Measurements from ENCODE around the gene MAPKBP1. TPM values are rescaled to one million over a fixed set of nuclear protein-coding genes. Genes with fewer than 3 reads are reported as not detected.

Gene MAPKBP1
- total and polyA plus RNA-seq, 7 experiments from 2014 or later, result 3.0 to 44.7 (median 37.2) TPM

GRCh38 chr15:41849861-41850260 lies 75.6 kb downstream of the MAPKBP1 start:
- H3K27ac Mint-ChIP-seq, result peak overlapping the region in 2 of 9 donors; percentile 32 to 71
- no peaks in the 10 kb centered on the region for H3K27me3 ChIP-seq (ENCODE audit: control insufficient read depth in 2 of 2, insufficient read depth in 2 of 2, low read length in 2 of 2)
- DNase-seq (no peak), ATAC-seq (no peak)
- peaks cover 0 to 38% (median 0%) of the 10 kb centered on the region in 3 experiments for H3K36me3 ChIP-seq (ENCODE audit: control insufficient read depth in 2 of 3, insufficient read depth in 3 of 3, low read length in 3 of 3)
- peaks cover 0 to 5% (median 3%) of the 10 kb centered on the region in 5 donors for H3K36me3 Mint-ChIP-seq
- intact Hi-C loops (cut with micrococcal nuclease), result loop anchor here in 1 of 2 donors (5.0 kb wide), 1 partner anchor 52 kb away; no protein-coding TSS in a partner anchor
- no peak overlapping the region for H3K27ac ChIP-seq (ENCODE audit: low read depth, low read length)
- no peaks in the 10 kb centered on the region for H3K4me1 Mint-ChIP-seq
- no peaks in the 10 kb centered on the region for H3K9me3 ChIP-seq (ENCODE audit: control insufficient read depth in 2 of 3, low read length in 3 of 3)
- no peaks in the 10 kb centered on the region for H3K27me3 Mint-ChIP-seq
- POLR2A ChIA-PET, result no interaction called here
- CTCF ChIA-PET, result no interaction called here
- H3K4me3 ChIP-seq (ENCODE audit: low read length), result no peak overlapping the region
- H3K9me3 Mint-ChIP-seq, result no peaks in the 10 kb centered on the region
- no peak overlapping the region for H3K4me3 Mint-ChIP-seq
- no peaks in the 10 kb centered on the region for H3K4me1 ChIP-seq (ENCODE audit: control insufficient read depth in 2 of 2, insufficient read depth in 2 of 2, low read length in 2 of 2)

GRCh38 chr15:41850482-41851166 lies 76.3 kb downstream of the MAPKBP1 start:
- DNase-seq (no peak), ATAC-seq (no peak)
- Histone ChIP-seq H3K4me3 (ENCODE audit: low read length) (no peak overlapping the region), H3K4me1 (ENCODE audit: control insufficient read depth in 2 of 2, insufficient read depth in 2 of 2, low read length in 2 of 2) (no peaks in the 10 kb centered on the region), H3K36me3 (ENCODE audit: control insufficient read depth in 2 of 3, insufficient read depth in 3 of 3, low read length in 3 of 3) (peaks cover 0 to 31% (median 0%) of the 10 kb centered on the region in 3 experiments), H3K27me3 (ENCODE audit: control insufficient read depth in 2 of 2, insufficient read depth in 2 of 2, low read length in 2 of 2) (no peaks in the 10 kb centered on the region), H3K27ac (ENCODE audit: low read depth, low read length) (no peak overlapping the region), H3K9me3 (ENCODE audit: control insufficient read depth in 2 of 3, low read length in 3 of 3) (no peaks in the 10 kb centered on the region)
- H3K4me1 Mint-ChIP-seq, result no peaks in the 10 kb centered on the region
- H3K36me3 Mint-ChIP-seq, result peaks cover 0 to 5% (median 3%) of the 10 kb centered on the region in 5 donors
- H3K9me3 Mint-ChIP-seq, result no peaks in the 10 kb centered on the region
- ChIA-PET POLR2A (interaction anchor here (0.7 kb wide), 1 partner anchor 21 kb away, joined by 3 read pairs; no protein-coding TSS in a partner anchor), CTCF (no interaction called here)
- H3K4me3 Mint-ChIP-seq, result no peak overlapping the region
- H3K27ac Mint-ChIP-seq, result peak overlapping the region in 6 of 9 donors; percentile 16 to 82 (median 72)
- no peaks in the 10 kb centered on the region for H3K27me3 Mint-ChIP-seq
- intact Hi-C loops (cut with micrococcal nuclease), result loop anchor here in 1 of 2 donors (5.0 kb wide), 1 partner anchor 52 kb away; no protein-coding TSS in a partner anchor

- Mint-ChIP-seq H3K27ac (peak overlapping the region in 2 of 9 donors; percentile 30 to 43), H3K4me1 (no peaks in the 10 kb centered on the region), H3K36me3 (peaks cover 0 to 5% (median 3%) of the 10 kb centered on the region in 5 donors), H3K9me3 (no peaks in the 10 kb centered on the region), H3K4me3 (no peak overlapping the region), H3K27me3 (no peaks in the 10 kb centered on the region)
- POLR2A ChIA-PET, result interaction anchor here (0.7 kb wide), 1 partner anchor 20 kb away, joined by 3 read pairs; no protein-coding TSS in a partner anchor
- Histone ChIP-seq H3K9me3 (ENCODE audit: control insufficient read depth in 2 of 3, low read length in 3 of 3) (no peaks in the 10 kb centered on the region), H3K4me1 (ENCODE audit: control insufficient read depth in 2 of 2, insufficient read depth in 2 of 2, low read length in 2 of 2) (no peaks in the 10 kb centered on the region), H3K27me3 (ENCODE audit: control insufficient read depth in 2 of 2, insufficient read depth in 2 of 2, low read length in 2 of 2) (no peaks in the 10 kb centered on the region), H3K4me3 (ENCODE audit: low read length) (no peak overlapping the region), H3K27ac (ENCODE audit: low read depth, low read length) (no peak overlapping the region), H3K36me3 (ENCODE audit: control insufficient read depth in 2 of 3, insufficient read depth in 3 of 3, low read length in 3 of 3) (peaks cover 0 to 26% (median 0%) of the 10 kb centered on the region in 3 experiments)
- ATAC-seq (no peak), DNase-seq (no peak)
- intact Hi-C loops (cut with micrococcal nuclease), result loop anchor here in 1 of 2 donors (5.0 kb wide), 1 partner anchor 51 kb away; no protein-coding TSS in a partner anchor
- CTCF ChIA-PET, result no interaction called here
These were observed 76.9 kb downstream of the MAPKBP1 start for GRCh38 chr15:41851167-41851523.

GRCh38 chr15:41851755-41852370 lies 77.6 kb downstream of the MAPKBP1 start:
- intact Hi-C loops (cut with micrococcal nuclease), result loop anchor here in 1 of 2 donors (5.0 kb wide), 1 partner anchor 50 kb away; no protein-coding TSS in a partner anchor
- ATAC-seq (no peak), DNase-seq (no peak)
- H3K27ac ChIP-seq (ENCODE audit: low read depth, low read length), result no peak overlapping the region
- Mint-ChIP-seq H3K9me3 (no peaks in the 10 kb centered on the region), H3K36me3 (peaks cover 0 to 5% (median 0%) of the 10 kb centered on the region in 5 donors), H3K4me3 (no peak overlapping the region), H3K4me1 (peaks cover 0 to under 1% (median 0%) of the 10 kb centered on the region in 7 donors), H3K27ac (peak overlapping the region in 2 of 9 donors; percentile 2 to 17), H3K27me3 (no peaks in the 10 kb centered on the region)
- no peak overlapping the region for H3K4me3 ChIP-seq (ENCODE audit: low read length)
- ChIA-PET CTCF (interaction anchor here (1.0 kb wide), 1 partner anchor 18 kb away, joined by 3 read pairs; no protein-coding TSS in a partner anchor), POLR2A (interaction anchor here (0.8 to 1.0 kb wide), 3 partner anchors 14 to 42 kb away, joined by 3 to 5 read pairs (median 3); partner anchors contain the start of genes JMJD7 and SPTBN5)
- peaks cover 0 to 18% (median 0%) of the 10 kb centered on the region in 3 experiments for H3K36me3 ChIP-seq (ENCODE audit: control insufficient read depth in 2 of 3, insufficient read depth in 3 of 3, low read length in 3 of 3)
- no peaks in the 10 kb centered on the region for H3K4me1 ChIP-seq (ENCODE audit: control insufficient read depth in 2 of 2, insufficient read depth in 2 of 2, low read length in 2 of 2)
- H3K9me3 ChIP-seq (ENCODE audit: control insufficient read depth in 2 of 3, low read length in 3 of 3), result no peaks in the 10 kb centered on the region
- H3K27me3 ChIP-seq (ENCODE audit: control insufficient read depth in 2 of 2, insufficient read depth in 2 of 2, low read length in 2 of 2), result no peaks in the 10 kb centered on the region

GRCh38 chr15:41852736-41853590 lies 78.7 kb downstream of the MAPKBP1 start:
- Mint-ChIP-seq H3K36me3 (peaks cover 0 to 5% (median 0%) of the 10 kb centered on the region in 5 donors), H3K27me3 (no peaks in the 10 kb centered on the region), H3K4me1 (peaks cover 0 to 2% (median 0%) of the 10 kb centered on the region in 7 donors), H3K9me3 (no peaks in the 10 kb centered on the region), H3K27ac (no peak overlapping the region), H3K4me3 (no peak overlapping the region)
- POLR2A ChIA-PET, result interaction anchor here (0.8 to 1.0 kb wide), 3 partner anchors 15 to 40 kb away, joined by 3 to 5 read pairs (median 3); partner anchors contain the start of genes JMJD7 and SPTBN5
- H3K27me3 ChIP-seq (ENCODE audit: control insufficient read depth in 2 of 2, insufficient read depth in 2 of 2, low read length in 2 of 2), result no peaks in the 10 kb centered on the region
- no peak overlapping the region for H3K27ac ChIP-seq (ENCODE audit: low read depth, low read length)
- no peaks in the 10 kb centered on the region for H3K9me3 ChIP-seq (ENCODE audit: control insufficient read depth in 2 of 3, low read length in 3 of 3)
- H3K4me1 ChIP-seq (ENCODE audit: control insufficient read depth in 2 of 2, insufficient read depth in 2 of 2, low read length in 2 of 2), result no peaks in the 10 kb centered on the region
- ATAC-seq (no peak), DNase-seq (no peak)
- no peak overlapping the region for H3K4me3 ChIP-seq (ENCODE audit: low read length)
- intact Hi-C loops (cut with micrococcal nuclease), result loop anchor here in 1 of 2 donors (5.0 kb wide), 1 partner anchor 49 kb away; no protein-coding TSS in a partner anchor
- H3K36me3 ChIP-seq (ENCODE audit: control insufficient read depth in 2 of 3, insufficient read depth in 3 of 3, low read length in 3 of 3), result peaks cover 0 to 7% (median 0%) of the 10 kb centered on the region in 3 experiments
- CTCF ChIA-PET, result interaction anchor here (0.5 to 1.0 kb wide), 3 partner anchors 16 to 204 kb away, joined by 3 read pairs; no protein-coding TSS in a partner anchor

GRCh38 chr15:41853831-41854230 lies 79.5 kb downstream of the MAPKBP1 start:
- no peak overlapping the region for H3K27ac Mint-ChIP-seq
- peaks cover 0 to 2% (median 0%) of the 10 kb centered on the region in 7 donors for H3K4me1 Mint-ChIP-seq
- no peaks in the 10 kb centered on the region for H3K9me3 Mint-ChIP-seq
- POLR2A ChIA-PET, result no interaction called here
- DNase-seq, result no peak
- H3K4me3 Mint-ChIP-seq, result no peak overlapping the region
- Histone ChIP-seq H3K27me3 (ENCODE audit: control insufficient read depth in 2 of 2, insufficient read depth in 2 of 2, low read length in 2 of 2) (no peaks in the 10 kb centered on the region), H3K4me1 (ENCODE audit: control insufficient read depth in 2 of 2, insufficient read depth in 2 of 2, low read length in 2 of 2) (no peaks in the 10 kb centered on the region), H3K9me3 (ENCODE audit: control insufficient read depth in 2 of 3, low read length in 3 of 3) (no peaks in the 10 kb centered on the region), H3K36me3 (ENCODE audit: control insufficient read depth in 2 of 3, insufficient read depth in 3 of 3, low read length in 3 of 3) (no peaks in the 10 kb centered on the region), H3K27ac (ENCODE audit: low read depth, low read length) (no peak overlapping the region), H3K4me3 (ENCODE audit: low read length) (no peak overlapping the region)
- ATAC-seq, result no peak
- no peaks in the 10 kb centered on the region for H3K27me3 Mint-ChIP-seq
- H3K36me3 Mint-ChIP-seq, result no peaks in the 10 kb centered on the region
- intact Hi-C loops (cut with micrococcal nuclease), result loop anchor here in 1 of 2 donors (5.0 kb wide), 1 partner anchor 48 kb away; no protein-coding TSS in a partner anchor
- CTCF ChIA-PET, result interaction anchor here (0.6 kb wide), 1 partner anchor 1104 kb away, joined by 3 read pairs; no protein-coding TSS in a partner anchor

Measured in naive thymus-derived CD4-positive, alpha-beta T cell (primary cell).